Transverse colon (tissue), 4 donors: ENCODE results near the gene TCEAL4.

ENCODE experiments used
- CTCF ChIP-seq, 5 experiments: fragments of 200-600 bp in 3 of 5; fragments of 450-650 bp in 2 of 5; sonication (generic) in 3 of 5; IDR thresholded peaks; 1 replicate in 2 of 5; 2 replicates in 3 of 5; pipeline ENCODE4 v1.5.1; 2016 to 2017; ENCODE audit warnings: antibody characterized with exemption in 5 of 5, inconsistent platforms in 3 of 5, mild to moderate bottlenecking in 2 of 5, moderate library complexity in 1 of 5
- EP300 ChIP-seq: sonication (generic); formaldehyde crosslinking; IDR thresholded peaks from one replicate; pipeline ENCODE4 v1.6.1; 2017; ENCODE audit warnings: antibody characterized with exemption, low read depth
- POLR2A ChIP-seq: fragments of 450-650 bp; IDR thresholded peaks from one replicate; pipeline ENCODE4 v1.6.1; 2016; ENCODE audit warnings: antibody characterized with exemption, mild to moderate bottlenecking, moderate library complexity
- POLR2AphosphoS5 ChIP-seq, 3 donors: sonication (generic); formaldehyde crosslinking; IDR thresholded peaks; one replicate each; pipeline ENCODE4 v1.6.1; 2016; ENCODE audit warnings: antibody characterized with exemption in 3 of 3

- TF ChIP-seq CTCF (IDR thresholded peaks at IDR 0.05) (peak in 2 of 5 experiments; percentile 16 to 25), POLR2AphosphoS5 (IDR thresholded peaks at IDR 0.05) (peak in 2 of 3 donors; percentile 30 to 48), POLR2A (no peak), EP300 (no peak)
Measured at GRCh38 chrX:103628386-103629317, 43.3 kb downstream of the TCEAL4 start, which contains the start of gene TCEAL1.
